IMR-90 (cell line): ENCODE measurements around the gene BCAS1. TPM values are rescaled to one million over a fixed set of nuclear protein-coding genes. Genes with fewer than 3 reads are reported as not detected.

Source experiments
- ATAC-seq: fragments of 200-7000 bp; cut with Tn5 transposase; 2 replicates; pipeline ENCODE4 v1.9.1; 2020; ENCODE audit warnings: low read depth, mild to moderate bottlenecking, moderate library complexity
- BruUV-seq: library from RNA; stranded (reverse); fragments of 400-500 nt; replicated peaks from 2 replicates; lab custom pipeline; 2021; lab: Mats Ljungman, UMichigan
- CTCF ChIA-PET: fragments of 300-600 bp; formaldehyde crosslinking; extraction: SDS; loops from one replicate; lab custom pipeline; 2021; ENCODE audit warnings: antibody characterized with exemption; lab: Yijun Ruan, JAX
- POLR2A ChIA-PET: fragments of 300-600 bp; sonication (Branson Sonifier 250); formaldehyde crosslinking; loops from one replicate; lab custom pipeline; 2022; ENCODE audit warnings: antibody characterized with exemption; ENCODE audit not compliant: unreplicated experiment; lab: Charles Lee
- DNase-seq: peaks from one replicate; pipeline ENCODE4 v3.0.0; 2013
- H2AFZ ChIP-seq: replicated peaks from 2 replicates; pipeline ENCODE3; 2013; ENCODE audit warnings: low read length, mild to moderate bottlenecking; ENCODE audit not compliant: poor library complexity
- H2AK5ac ChIP-seq: 2 replicates; pipeline ENCODE4 v1.6.1; 2013; ENCODE audit warnings: low read depth, low read length, inconsistent platforms
- H2AK9ac ChIP-seq: replicated peaks from 2 replicates; pipeline ENCODE3; 2013; ENCODE audit warnings: mild to moderate bottlenecking, low read depth, low read length, moderate library complexity; ENCODE audit not compliant: poor library complexity
- H2BK120ac ChIP-seq: 2 replicates; pipeline ENCODE4 v1.6.1; 2013; ENCODE audit warnings: low read depth, low read length, inconsistent platforms
- H2BK15ac ChIP-seq: 3 replicates; pipeline ENCODE4 v1.6.1; 2013; ENCODE audit warnings: low read depth, low read length, inconsistent platforms
- H2BK20ac ChIP-seq: 2 replicates; pipeline ENCODE4 v1.6.1; 2013; ENCODE audit warnings: low read depth, mild to moderate bottlenecking, inconsistent platforms, low read length, moderate library complexity
- H2BK5ac ChIP-seq: 2 replicates; pipeline ENCODE4 v1.6.1; 2013; ENCODE audit warnings: mild to moderate bottlenecking, low read depth, low read length, inconsistent platforms; ENCODE audit not compliant: poor library complexity, severe bottlenecking
- H3K14ac ChIP-seq: replicated peaks from 2 replicates; pipeline ENCODE4 v1.6.1; 2013; ENCODE audit warnings: low read depth, low read length, inconsistent platforms
- H3K18ac ChIP-seq: 2 replicates; pipeline ENCODE4 v1.6.1; 2013; ENCODE audit warnings: low read depth, low read length, control low read depth
- H3K23ac ChIP-seq: 2 replicates; pipeline ENCODE4 v1.6.1; 2013; ENCODE audit warnings: low read depth, low read length, inconsistent platforms
- H3K27ac ChIP-seq: 2 replicates; pipeline ENCODE4 v1.5.1; 2013; ENCODE audit warnings: mild to moderate bottlenecking, control low read depth, low read length; ENCODE audit not compliant: insufficient read depth
- H3K27me3 ChIP-seq: 2 replicates; pipeline ENCODE4 v1.6.1; 2013; ENCODE audit warnings: low read length; ENCODE audit not compliant: control insufficient read depth, insufficient read depth
- H3K36me3 ChIP-seq: 2 replicates; pipeline ENCODE4 v1.6.1; 2013; ENCODE audit warnings: low read length, mixed read lengths; ENCODE audit not compliant: control insufficient read depth, insufficient read depth
- H3K4ac ChIP-seq: 2 replicates; pipeline ENCODE4 v1.6.1; 2013; ENCODE audit warnings: low read depth, low read length, inconsistent platforms
- H3K4me1 ChIP-seq: 2 replicates; pipeline ENCODE4 v1.6.1; 2013; ENCODE audit warnings: low read length, mixed read lengths; ENCODE audit not compliant: control insufficient read depth, insufficient read depth
- H3K4me2 ChIP-seq: 2 replicates; pipeline ENCODE4 v1.6.1; 2013; ENCODE audit warnings: low read depth, mild to moderate bottlenecking, control low read depth, low read length, moderate library complexity
- H3K4me3 ChIP-seq: 2 replicates; pipeline ENCODE4 v1.5.1; 2013; ENCODE audit warnings: low read depth, mild to moderate bottlenecking, control low read depth, low read length, moderate library complexity; ENCODE audit not compliant: insufficient read depth
- H3K56ac ChIP-seq: 2 replicates; pipeline ENCODE4 v1.6.1; 2013; ENCODE audit warnings: low read length, inconsistent platforms; ENCODE audit not compliant: insufficient read depth; ENCODE audit errors: extremely low read depth
- H3K79me1 ChIP-seq, 2 experiments: 2 replicates each; pipeline ENCODE4 v1.6.1; 2013; ENCODE audit warnings: low read length in 2 of 2, inconsistent platforms in 1 of 2, low read depth in 1 of 2
- H3K9ac ChIP-seq: 2 replicates; pipeline ENCODE4 v1.6.1; 2013; ENCODE audit warnings: low read depth, low read length, control low read depth
- H3K9me1 ChIP-seq: 2 replicates; pipeline ENCODE4 v1.6.1; 2013; ENCODE audit warnings: low read length, inconsistent platforms; ENCODE audit not compliant: insufficient read depth
- H3K9me3 ChIP-seq: 2 replicates; pipeline ENCODE4 v1.6.1; 2013; ENCODE audit warnings: low read length; ENCODE audit not compliant: control insufficient read depth, insufficient read depth
- H4K20me1 ChIP-seq: 2 replicates; pipeline ENCODE4 v1.6.1; 2013; ENCODE audit warnings: low read length, inconsistent platforms; ENCODE audit not compliant: insufficient read depth
- H4K5ac ChIP-seq: 2 replicates; pipeline ENCODE4 v1.6.1; 2013; ENCODE audit warnings: mild to moderate bottlenecking, low read depth, low read length, control low read depth
- H4K8ac ChIP-seq, 2 experiments: 2 replicates each; pipeline ENCODE4 v1.6.1; 2013; ENCODE audit warnings: low read depth in 2 of 2, low read length in 2 of 2, control low read depth in 1 of 2, inconsistent platforms in 1 of 2
- H4K91ac ChIP-seq: 2 replicates; pipeline ENCODE4 v1.6.1; 2013; ENCODE audit warnings: low read depth, low read length, inconsistent platforms; ENCODE audit not compliant: insufficient read depth
- BHLHE40 ChIP-seq: fragments of 150-350 bp; IDR thresholded peaks from 2 replicates; pipeline ENCODE4 v1.6.1; 2016; ENCODE audit warnings: mild to moderate bottlenecking, low read depth, low read length
- CEBPB ChIP-seq: IDR thresholded peaks from 2 replicates; pipeline ENCODE4 v1.6.1; 2012; ENCODE audit warnings: low read depth, low read length, improper control_type of control experiment
- CTCF ChIP-seq: conservative IDR thresholded peaks from 2 replicates; pipeline ENCODE4 v1.5.1; 2012; ENCODE audit warnings: mild to moderate bottlenecking, low read depth, low read length, improper control_type of control experiment
- FOS ChIP-seq: fragments of 150-350 bp; IDR thresholded peaks from 2 replicates; pipeline ENCODE4 v1.6.1; 2016; ENCODE audit warnings: low read depth, low read length
- MAFK ChIP-seq: IDR thresholded peaks from 2 replicates; pipeline ENCODE4 v1.6.1; 2012; ENCODE audit warnings: low read depth, low read length, improper control_type of control experiment
- MXI1 ChIP-seq: IDR thresholded peaks from 2 replicates; pipeline ENCODE4 v1.6.1; 2012; ENCODE audit warnings: low read depth, mild to moderate bottlenecking, low read length, moderate library complexity, borderline replicate concordance
- POLR2A ChIP-seq: IDR thresholded peaks from 2 replicates; pipeline ENCODE4 v1.6.1; 2012; ENCODE audit warnings: mild to moderate bottlenecking, low read depth, low read length
- USF2 ChIP-seq: fragments of 150-350 bp; IDR thresholded peaks from 2 replicates; pipeline ENCODE4 v1.6.1; 2017; ENCODE audit warnings: mild to moderate bottlenecking, antibody characterized with exemption, low read length, low read depth
- WGBS, 2 experiments: methylation state at CpG; one replicate each; pipeline versions ENCODE4 v1.1.5 to v1.1.7; 2013; ENCODE audit warnings: missing lambda C conversion rate in 2 of 2; ENCODE audit not compliant: insufficient read length in 1 of 2; ENCODE audit errors: extremely low coverage in 2 of 2; 5-methylcytosine and 5-hydroxymethylcytosine counted together
- dilution Hi-C: fragments of 300-500 bp; cut with HindIII; formaldehyde crosslinking; loops from one replicate; pipeline ENCODE4 v1.14.3; 2018; ENCODE audit warnings: low sequenced_read_pairs; ENCODE audit not compliant: unreplicated experiment
- in situ Hi-C: fragments of 300-500 bp; cut with MboI; formaldehyde crosslinking; loops from 3 replicates; pipeline ENCODE4 v1.14.3; 2019; ENCODE audit warnings: low sequenced_read_pairs, inconsistent platforms, mixed read lengths
- intact Hi-C: fragments of 100-400 bp; cut with micrococcal nuclease; formaldehyde crosslinking; loops from 2 replicates; pipeline ENCODE4 v1.10.0; 2022
- polyA plus RNA-seq, 3 experiments: library from polyadenylated mRNA; depleted of rRNA; stranded (reverse); fragments of >200 nt; gene quantifications; 2 replicates each; pipeline ENCODE4 v1.2.3, GENCODE V29; 2012; ENCODE audit warnings: low replicate concordance in 1 of 3
- total RNA-seq: library from RNA; depleted of rRNA; stranded (reverse); fragments of >200 nt; gene quantifications from 2 replicates; pipeline ENCODE4 v1.2.3, GENCODE V29; 2012

Gene BCAS1
- total and polyA plus RNA-seq, 2 of the 4 experiments (the other 2 are of a cell fraction): under 0.01 TPM; not detected in 1

- Histone ChIP-seq H2AK5ac (no peak overlapping the region), H3K27ac (no peak overlapping the region), H3K4me1 (no peaks in the 10 kb centered on the region), H2BK15ac (no peak overlapping the region), H3K4me3 (no peak overlapping the region), H3K9me1 (no peaks in the 10 kb centered on the region), H3K36me3 (no peaks in the 10 kb centered on the region), H3K56ac (no peak overlapping the region), H3K79me1 (no peaks in the 10 kb centered on the region), H3K9ac (no peak overlapping the region), H3K27me3 (no peaks in the 10 kb centered on the region), H4K8ac (no peak overlapping the region), H2BK5ac (no peak overlapping the region), H3K23ac (no peak overlapping the region), H3K9me3 (no peaks in the 10 kb centered on the region; the same call in 1 of the 2 replicates), H2AK9ac (no peak overlapping the region), H4K91ac (no peak overlapping the region), H2BK20ac (no peak overlapping the region), H2BK120ac (no peak overlapping the region), H3K14ac (no peak overlapping the region), H2AFZ (no peak overlapping the region), H3K18ac (no peak overlapping the region), H3K4ac (no peak overlapping the region), H4K5ac (no peak overlapping the region), H4K20me1 (no peaks in the 10 kb centered on the region), H3K4me2 (no peak overlapping the region)
- CTCF ChIA-PET: interaction anchor here (0.6 to 1.3 kb wide), 4 partner anchors 11 to 16 kb away, joined by 3 to 5 read pairs (median 4); no protein-coding TSS in a partner anchor
- DNase-seq (no peak), ATAC-seq (no peak)
- TF ChIP-seq MXI1: no peak
- TF ChIP-seq CEBPB: no peak
- TF ChIP-seq BHLHE40: no peak
- TF ChIP-seq POLR2A: no peak
- TF ChIP-seq FOS: no peak
- TF ChIP-seq MAFK: no peak
- no peak for TF ChIP-seq USF2
- no peak for TF ChIP-seq CTCF
- no TSS peak for BruUV-seq
- intact Hi-C loops (no loop called here), dilution Hi-C loops (no loop called here), in situ Hi-C loops (no loop called here)
- WGBS, 2 experiments: no CpG with 5 or more reads among the region's 4 CpGs
- POLR2A ChIA-PET: no interaction called here
These were observed 114.2 kb downstream of the BCAS1 start for GRCh38 chr20:53956013-53956715.
